HL-60 (cell line): Measurements from ENCODE around the gene KRTAP1-5.

Experiments
- DNase-seq, 2 experiments: peaks; one replicate each; pipeline ENCODE4 v3.0.0-alpha.2; 2010 to 2020; ENCODE audit warnings: low read depth in 1 of 2, low spot score in 1 of 2
- H3K27ac ChIP-seq: fragments of 250-450 bp; sonication (Bioruptor Pico); replicated peaks from 2 replicates; pipeline ENCODE4 v1.5.1; 2020; ENCODE audit warnings: mild to moderate bottlenecking, moderate library complexity
- H3K27me3 ChIP-seq: fragments of 250-450 bp; sonication (Bioruptor Pico); 2 replicates; pipeline ENCODE4 v1.5.1; 2021; ENCODE audit warnings: mild to moderate bottlenecking, moderate library complexity; ENCODE audit not compliant: insufficient read depth, poor library complexity, severe bottlenecking
- H3K4me3 ChIP-seq: replicated peaks from 2 replicates; pipeline ENCODE4 v1.5.1; 2011; ENCODE audit warnings: mild to moderate bottlenecking, control low read depth, low read length; ENCODE audit not compliant: insufficient read depth
- CTCF ChIP-seq: IDR thresholded peaks from one replicate; pipeline ENCODE4 v1.5.1; 2011; ENCODE audit warnings: low read length, control low read depth, inconsistent platforms; ENCODE audit not compliant: insufficient read depth
- GABPA ChIP-seq: IDR thresholded peaks from 2 replicates; pipeline ENCODE4 v1.6.1; 2012; ENCODE audit warnings: low read depth
- POLR2AphosphoS5 ChIP-seq: IDR thresholded peaks from 2 replicates; pipeline ENCODE4 v1.6.1; 2012; ENCODE audit warnings: low read depth
- REST ChIP-seq: IDR thresholded peaks from 2 replicates; pipeline ENCODE4 v1.6.1; 2012; ENCODE audit warnings: low read depth; ENCODE audit not compliant: insufficient replicate concordance
- SPI1 ChIP-seq: IDR thresholded peaks from 2 replicates; pipeline ENCODE4 v1.6.1; 2012; ENCODE audit warnings: low read depth, mild to moderate bottlenecking, borderline replicate concordance

The KRTAP1-5 gene

GRCh38 chr17:40993839-40994238 is 33.2 kb downstream of the KRTAP1-5 start, which contains the start of gene KRTAP3-3:
Gene KRTAP3-3 (minus strand): TSS chr17:40994164. CDS start chr17:40994097, 67 bp downstream.
- TF ChIP-seq CTCF (no peak), REST (no peak), GABPA (no peak), POLR2AphosphoS5 (no peak), SPI1 (no peak)
- no peak for DNase-seq
- Histone ChIP-seq H3K4me3 (no peak within 1 kb of the TSS), H3K27me3 (peaks cover 2% of the 10 kb centered on the region), H3K27ac (no peak within 1 kb of the TSS)

GRCh38 chr17:40993084-40993483 is 33.9 kb downstream of the KRTAP1-5 start:
- no peak for TF ChIP-seq REST
- no peak for TF ChIP-seq SPI1
- TF ChIP-seq GABPA, result no peak
- TF ChIP-seq POLR2AphosphoS5, result no peak
- no peak for TF ChIP-seq CTCF
- no peak overlapping the region for H3K27ac ChIP-seq
- DNase-seq, result no peak
- H3K27me3 ChIP-seq, result peaks cover 2% of the 10 kb centered on the region
- no peak overlapping the region for H3K4me3 ChIP-seq

GRCh38 chr17:40992666-40993065 is 34.3 kb downstream of the KRTAP1-5 start:
- no peak overlapping the region for H3K4me3 ChIP-seq
- TF ChIP-seq REST (no peak), GABPA (no peak), POLR2AphosphoS5 (no peak)
- H3K27me3 ChIP-seq, result no peaks in the 10 kb centered on the region
- no peak for DNase-seq
- no peak overlapping the region for H3K27ac ChIP-seq

- Histone ChIP-seq H3K4me3 (no peak overlapping the region), H3K27ac (no peak overlapping the region), H3K27me3 (peaks cover 4% of the 10 kb centered on the region)
- no peak for DNase-seq
- TF ChIP-seq CTCF (no peak), REST (no peak), POLR2AphosphoS5 (no peak), GABPA (no peak), SPI1 (no peak)
Observed at GRCh38 chr17:40986920-40987319, 40.1 kb downstream of the KRTAP1-5 start.
